Neural cell (in vitro differentiated cells): ENCODE data around the gene DNMBP.

Source experiments
- CTCF ChIP-seq: fragments of 450-650 bp; IDR thresholded peaks from 2 replicates; pipeline ENCODE4 v1.5.1; 2014; ENCODE audit warnings: antibody characterized with exemption, mild to moderate bottlenecking, moderate library complexity; ENCODE audit not compliant: poor library complexity, severe bottlenecking
- EP300 ChIP-seq: fragments of 450-650 bp; conservative IDR thresholded peaks from 2 replicates; pipeline ENCODE4 v1.6.1; 2014; ENCODE audit warnings: antibody characterized with exemption, mild to moderate bottlenecking, moderate library complexity; ENCODE audit not compliant: poor library complexity, severe bottlenecking
- EZH2 ChIP-seq: fragments of 200-600, 300-800 bp; shearing (Covaris generic), sonication (generic); IDR thresholded peaks from 2 replicates; pipeline ENCODE4 v1.6.1; 2014; ENCODE audit warnings: antibody characterized with exemption, low read length, borderline replicate concordance, mild to moderate bottlenecking; ENCODE audit not compliant: insufficient read depth, poor library complexity, severe bottlenecking
- MXI1 ChIP-seq: fragments of 450-650 bp; conservative IDR thresholded peaks from 2 replicates; pipeline ENCODE4 v1.6.1; 2014; ENCODE audit warnings: antibody characterized with exemption, mild to moderate bottlenecking; ENCODE audit not compliant: poor library complexity, severe bottlenecking
- POLR2AphosphoS5 ChIP-seq: IDR thresholded peaks from 2 replicates; pipeline ENCODE4 v1.6.1; 2012
- RAD21 ChIP-seq: fragments of 450-650 bp; conservative IDR thresholded peaks from 2 replicates; pipeline ENCODE4 v1.6.1; 2014; ENCODE audit warnings: antibody characterized with exemption, mild to moderate bottlenecking, moderate library complexity
- REST ChIP-seq: IDR thresholded peaks from 2 replicates; pipeline ENCODE4 v1.6.1; 2012; ENCODE audit warnings: borderline replicate concordance
- SMC3 ChIP-seq: fragments of 450-650 bp; conservative IDR thresholded peaks from 2 replicates; pipeline ENCODE4 v1.6.1; 2014; ENCODE audit warnings: antibody characterized with exemption, mild to moderate bottlenecking, moderate library complexity; ENCODE audit not compliant: poor library complexity
- TAF1 ChIP-seq: IDR thresholded peaks from 2 replicates; pipeline ENCODE4 v1.6.1; 2012; ENCODE audit warnings: low read depth

GRCh38 chr10:100037758-100038315 is 28.1 kb upstream of the DNMBP start:
- TF ChIP-seq SMC3 (no peak), EZH2 (no peak), CTCF (no peak), RAD21 (no peak), POLR2AphosphoS5 (no peak), EP300 (no peak), REST (no peak), MXI1 (no peak), TAF1 (no peak)
